ENCODE data around the gene WLS. TPM values are rescaled to one million over a fixed set of nuclear protein-coding genes. Genes with fewer than 3 reads are reported as not detected.
A peak's percentile ranks its signal among the peaks of the same experiment; 100 is the strongest.

The WLS gene
- total RNA-seq, 4 donors from 2014 or later = 94.8 to 228 (median 163) TPM

GRCh38 chr1:68141071-68142021, 91.0 kb downstream of the WLS start:
- peak; percentile 20 for TF ChIP-seq EP300 (IDR thresholded peaks at IDR 0.05)
- no peak for TF ChIP-seq POLR2A (IDR thresholded peaks at IDR 0.05; ENCODE audit: low read depth)
- no peak for TF ChIP-seq CTCF (IDR thresholded peaks at IDR 0.05)
- peak in 1 of 2 donors; percentile 39 for TF ChIP-seq POLR2AphosphoS5 (IDR thresholded peaks at IDR 0.05)
- intact Hi-C loops (cut with DNase I) = no loop called here
- peaks cover 17 to 58% (median 56%) of the 10 kb centered on the region in 4 donors for H3K4me1 ChIP-seq
- peaks cover 10 to 56% (median 37%) of the 10 kb centered on the region in 4 donors for H3K36me3 ChIP-seq
- DNase-seq (ENCODE audit: extremely low spot score) = no peak
- peak overlapping the region; percentile 74 to 88 (median 82) for H3K27ac ChIP-seq (replicated peaks in 1 of 4)
- no peak overlapping the region for H3K4me3 ChIP-seq
- no peaks in the 10 kb centered on the region for H3K9me3 ChIP-seq
- no peaks in the 10 kb centered on the region for H3K27me3 ChIP-seq
- 45% methylated on average over 15 of the region's 15 CpGs for WGBS

DNA sequence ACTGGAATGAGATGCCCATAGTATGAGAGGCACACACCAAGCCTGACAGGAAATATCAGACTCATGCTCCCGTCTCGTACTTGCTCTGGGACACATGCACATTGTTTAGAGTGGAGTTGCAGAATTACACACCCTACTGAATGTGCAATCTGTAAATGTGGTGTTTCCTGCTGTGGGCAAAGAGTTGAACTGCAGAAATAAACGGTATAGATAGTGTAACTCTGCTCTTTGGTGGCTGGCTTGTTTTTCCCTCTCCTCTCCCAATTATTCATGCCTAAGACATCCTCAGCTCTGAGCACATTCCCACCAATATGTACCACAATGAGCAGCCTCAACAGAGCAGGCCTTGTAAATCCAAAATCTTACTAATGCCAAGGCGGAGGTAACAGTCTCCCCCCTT, 91.8 kb downstream of the WLS start:
- Histone ChIP-seq H3K36me3 (peaks cover 14 to 62% (median 43%) of the 10 kb centered on the region in 4 donors), H3K4me1 (peaks cover 17 to 50% (median 48%) of the 10 kb centered on the region in 4 donors), H3K4me3 (no peak overlapping the region), H3K27ac (replicated peaks in 1 of 4) (peak overlapping the region; percentile 74 to 88 (median 82)), H3K9me3 (no peaks in the 10 kb centered on the region), H3K27me3 (no peaks in the 10 kb centered on the region)
- TF ChIP-seq EP300 (IDR thresholded peaks at IDR 0.05) = no peak
- TF ChIP-seq POLR2AphosphoS5 (IDR thresholded peaks at IDR 0.05) = no peak
- TF ChIP-seq POLR2A (IDR thresholded peaks at IDR 0.05; ENCODE audit: low read depth) = no peak
- TF ChIP-seq CTCF (IDR thresholded peaks at IDR 0.05) = no peak
- intact Hi-C loops (cut with DNase I) = no loop called here
- 32% methylated on average over 4 of the region's 4 CpGs for WGBS
- no peak for DNase-seq (ENCODE audit: extremely low spot score)

GRCh38 chr1:68136187-68136586, 96.1 kb downstream of the WLS start:
- Histone ChIP-seq H3K36me3 (peaks cover 21 to 73% (median 58%) of the 10 kb centered on the region in 4 donors), H3K4me3 (no peak overlapping the region), H3K27me3 (no peaks in the 10 kb centered on the region), H3K9me3 (no peaks in the 10 kb centered on the region), H3K4me1 (peaks cover 4 to 42% (median 39%) of the 10 kb centered on the region in 4 donors), H3K27ac (replicated peaks in 1 of 4) (peak overlapping the region in 1 of 4 donors; percentile 15)
- no peak for TF ChIP-seq POLR2A (IDR thresholded peaks at IDR 0.05; ENCODE audit: low read depth)
- no peak for TF ChIP-seq EP300 (IDR thresholded peaks at IDR 0.05)
- TF ChIP-seq POLR2AphosphoS5 (IDR thresholded peaks at IDR 0.05) = no peak
- TF ChIP-seq CTCF (IDR thresholded peaks at IDR 0.05) = no peak
- 87% methylated on average over 2 of the region's 2 CpGs for WGBS
- DNase-seq (ENCODE audit: extremely low spot score) = no peak
- intact Hi-C loops (cut with DNase I) = no loop called here

DNA sequence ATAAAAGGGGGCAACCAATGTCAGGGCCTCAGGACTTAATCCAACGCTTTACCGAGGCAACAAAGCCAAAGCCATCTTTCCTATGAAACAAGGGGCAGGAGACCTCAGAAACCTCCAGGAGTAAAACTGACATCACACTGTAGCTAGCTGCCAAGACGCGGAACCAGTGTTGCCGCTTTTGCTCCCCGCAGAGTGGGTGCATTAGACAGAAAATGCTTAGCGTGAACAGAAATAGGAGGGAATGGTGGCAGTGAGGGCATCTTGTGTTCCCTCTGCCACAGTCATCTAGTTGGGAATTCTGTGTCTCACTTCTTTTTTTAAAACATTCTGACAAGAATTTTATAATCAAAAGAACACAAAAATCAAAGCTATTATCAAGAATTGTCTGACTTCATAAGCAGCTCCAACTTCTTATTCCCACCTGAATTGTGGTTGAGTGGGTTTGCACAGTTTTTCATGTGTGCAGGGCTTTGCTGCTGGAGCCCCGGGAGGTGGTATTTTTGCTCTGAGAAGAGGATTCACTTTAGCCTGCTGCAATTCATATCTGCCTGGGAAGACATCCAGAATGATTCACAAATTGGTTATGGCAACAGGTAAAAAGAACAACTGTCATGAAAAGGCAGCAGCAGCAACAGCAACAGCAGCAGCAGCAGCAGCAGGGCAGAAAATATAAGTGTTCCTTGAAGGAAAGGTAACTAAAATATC, 99.7 kb downstream of the WLS start:
- Histone ChIP-seq H3K9me3 (no peaks in the 10 kb centered on the region), H3K27ac (replicated peaks in 1 of 4) (peak overlapping the region; percentile 29 to 73 (median 61)), H3K27me3 (no peaks in the 10 kb centered on the region), H3K36me3 (peaks cover 21 to 78% (median 52%) of the 10 kb centered on the region in 4 donors), H3K4me1 (peaks cover 10 to 62% (median 52%) of the 10 kb centered on the region in 4 donors), H3K4me3 (no peak overlapping the region)
- WGBS = 86% methylated on average over 8 of the region's 8 CpGs
- no peak for DNase-seq (ENCODE audit: extremely low spot score)
- TF ChIP-seq POLR2A (IDR thresholded peaks at IDR 0.05; ENCODE audit: low read depth) (no peak), EP300 (IDR thresholded peaks at IDR 0.05) (no peak), CTCF (IDR thresholded peaks at IDR 0.05) (no peak), POLR2AphosphoS5 (IDR thresholded peaks at IDR 0.05) (no peak)
- intact Hi-C loops (cut with DNase I) = no loop called here

Data from esophagus muscularis mucosa (tissue), 4 donors.